Activated CD4-positive, alpha-beta T cell treated with anti-CD3 and anti-CD28 coated beads, Interleukin-2, amount 10 ng/mL, durations not matched to agents 7 days and 5 days (primary cell): Measurements from ENCODE around the gene HSPBP1. TPM values are rescaled to one million over a fixed set of nuclear protein-coding genes. Genes with fewer than 3 reads are reported as not detected.

Experiments used
- CTCF ChIA-PET: fragments of 350-600 bp; sonication (Branson Sonifier 250); formaldehyde crosslinking; loops from one replicate; lab custom pipeline; 2021; ENCODE audit warnings: antibody characterized with exemption; lab: Charles Lee
- POLR2A ChIA-PET: fragments of 350-600 bp; sonication (Branson Sonifier 250); formaldehyde crosslinking; loops from one replicate; lab custom pipeline; 2021; ENCODE audit warnings: antibody characterized with exemption; lab: Charles Lee
- DNase-seq: peaks from one replicate; pipeline ENCODE4 v3.0.0-alpha.2; 2020
- H3K27ac Mint-ChIP-seq: one replicate; pipeline ENCODE4 v1.8.0; 2021; ENCODE audit warnings: mild to moderate bottlenecking, moderate library complexity, mixed read lengths
- H3K27me3 Mint-ChIP-seq: one replicate; pipeline ENCODE4 v1.8.0; 2021; ENCODE audit warnings: mixed read lengths
- H3K36me3 Mint-ChIP-seq: one replicate; pipeline ENCODE4 v1.8.0; 2021; ENCODE audit warnings: low read depth, mixed read lengths
- H3K4me1 Mint-ChIP-seq: one replicate; pipeline ENCODE4 v1.8.0; 2021; ENCODE audit warnings: mixed read lengths
- H3K4me3 Mint-ChIP-seq: one replicate; pipeline ENCODE4 v1.8.0; 2021; ENCODE audit warnings: mild to moderate bottlenecking, moderate library complexity, mixed read lengths
- H3K9me3 Mint-ChIP-seq: one replicate; pipeline ENCODE4 v1.8.0; 2021; ENCODE audit warnings: mixed read lengths
- total RNA-seq, 2 experiments: library from RNA; stranded (reverse); gene quantifications; one replicate each; pipeline ENCODE4 v1.2.3, GENCODE V29; 2021

The HSPBP1 gene
- total RNA-seq, 2 experiments from 2014 or later, result 23.1 to 26.9 TPM

DNA sequence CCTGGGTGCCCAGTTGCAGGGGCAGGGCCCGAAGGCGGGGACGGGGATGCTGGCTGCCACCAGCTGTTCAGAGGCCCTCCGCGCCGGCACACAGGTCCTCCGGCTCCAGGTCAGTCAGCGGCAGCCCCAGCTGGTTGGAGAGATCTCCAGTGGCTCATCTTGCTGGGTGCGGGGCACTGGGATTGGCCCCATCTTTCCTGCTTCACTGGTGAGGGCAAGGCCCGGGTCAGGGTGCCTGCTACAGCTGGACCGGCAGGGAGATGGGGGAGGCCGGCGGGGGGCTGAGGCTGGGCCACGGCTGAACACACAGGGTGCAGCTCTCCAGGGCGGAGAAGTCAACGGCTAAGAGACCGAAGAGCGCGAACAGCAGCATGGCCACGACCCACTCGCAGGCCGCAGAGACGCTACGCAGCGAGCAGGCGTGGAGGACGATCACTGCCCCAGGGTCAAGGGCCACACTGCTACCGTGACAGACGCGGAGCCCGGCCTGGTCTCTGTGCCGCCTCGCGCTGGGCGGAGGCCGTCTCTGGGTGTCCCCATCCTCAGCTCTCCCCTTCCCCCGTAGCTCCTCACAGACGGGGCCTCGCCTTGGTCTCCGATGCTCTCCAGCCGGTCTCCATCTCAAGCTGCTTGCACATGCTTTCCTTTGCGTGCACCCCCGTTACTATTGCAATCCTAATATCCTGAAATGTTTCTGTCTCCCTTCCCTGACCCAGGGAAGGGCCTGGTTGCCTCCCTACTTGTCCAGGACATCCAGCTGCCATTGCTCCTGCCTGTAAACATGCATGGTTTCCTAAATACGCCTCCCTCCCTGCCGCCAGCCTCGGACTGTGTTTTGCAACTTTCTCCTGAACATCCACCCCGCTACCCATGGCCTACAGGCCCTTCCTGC is 33.0 kb upstream of the HSPBP1 start:
- Mint-ChIP-seq H3K4me1 (no peaks in the 10 kb centered on the region), H3K4me3 (no peak overlapping the region), H3K27ac (no peak overlapping the region), H3K27me3 (no peaks in the 10 kb centered on the region), H3K9me3 (no peaks in the 10 kb centered on the region), H3K36me3 (no peaks in the 10 kb centered on the region)
- ChIA-PET CTCF (interaction anchor here (1.1 kb wide), 1 partner anchor 11 kb away, joined by 3 read pairs; no protein-coding TSS in a partner anchor), POLR2A (no interaction called here)
- no peak for DNase-seq

GRCh38 chr19:55311797-55312196 is 31.9 kb upstream of the HSPBP1 start:
- H3K4me1 Mint-ChIP-seq, result no peaks in the 10 kb centered on the region
- H3K4me3 Mint-ChIP-seq, result no peak overlapping the region
- ChIA-PET POLR2A (no interaction called here), CTCF (interaction anchor here (1.2 kb wide), 1 partner anchor 56 kb away, joined by 3 read pairs; no protein-coding TSS in a partner anchor)
- peaks cover 3% of the 10 kb centered on the region for H3K36me3 Mint-ChIP-seq
- no peak overlapping the region for H3K27ac Mint-ChIP-seq
- H3K9me3 Mint-ChIP-seq, result no peaks in the 10 kb centered on the region
- no peak for DNase-seq
- no peaks in the 10 kb centered on the region for H3K27me3 Mint-ChIP-seq

- DNase-seq, result no peak
- H3K27me3 Mint-ChIP-seq, result no peaks in the 10 kb centered on the region
- CTCF ChIA-PET, result interaction anchor here (1.2 kb wide), 1 partner anchor 57 kb away, joined by 3 read pairs; no protein-coding TSS in a partner anchor
- POLR2A ChIA-PET, result no interaction called here
- H3K9me3 Mint-ChIP-seq, result no peaks in the 10 kb centered on the region
- H3K4me1 Mint-ChIP-seq, result no peaks in the 10 kb centered on the region
- peaks cover 3% of the 10 kb centered on the region for H3K36me3 Mint-ChIP-seq
- no peak overlapping the region for H3K27ac Mint-ChIP-seq
- H3K4me3 Mint-ChIP-seq, result no peak overlapping the region
Measured at GRCh38 chr19:55311397-55311796, 31.5 kb upstream of the HSPBP1 start.

GRCh38 chr19:55310498-55310897 is 30.6 kb upstream of the HSPBP1 start:
- Mint-ChIP-seq H3K9me3 (no peaks in the 10 kb centered on the region), H3K27ac (no peak overlapping the region), H3K4me1 (peaks cover 4% of the 10 kb centered on the region), H3K27me3 (no peaks in the 10 kb centered on the region), H3K4me3 (no peak overlapping the region), H3K36me3 (peaks cover 3% of the 10 kb centered on the region)
- POLR2A ChIA-PET, result no interaction called here
- CTCF ChIA-PET, result interaction anchor here (1.1 kb wide), 1 partner anchor 11 kb away, joined by 3 read pairs; no protein-coding TSS in a partner anchor
- DNase-seq, result no peak

- Mint-ChIP-seq H3K36me3 (peaks cover 3% of the 10 kb centered on the region), H3K4me3 (no peak overlapping the region), H3K27me3 (no peaks in the 10 kb centered on the region), H3K9me3 (no peaks in the 10 kb centered on the region), H3K27ac (no peak overlapping the region), H3K4me1 (peaks cover 6% of the 10 kb centered on the region)
- DNase-seq, result no peak
- POLR2A ChIA-PET, result no interaction called here
- CTCF ChIA-PET, result interaction anchor here (1.1 to 1.2 kb wide), 3 partner anchors 8 to 75 kb away, joined by 3 read pairs; partner anchors contain the start of gene TMEM238
Measured at GRCh38 chr19:55309448-55309847, 29.5 kb upstream of the HSPBP1 start.

DNA sequence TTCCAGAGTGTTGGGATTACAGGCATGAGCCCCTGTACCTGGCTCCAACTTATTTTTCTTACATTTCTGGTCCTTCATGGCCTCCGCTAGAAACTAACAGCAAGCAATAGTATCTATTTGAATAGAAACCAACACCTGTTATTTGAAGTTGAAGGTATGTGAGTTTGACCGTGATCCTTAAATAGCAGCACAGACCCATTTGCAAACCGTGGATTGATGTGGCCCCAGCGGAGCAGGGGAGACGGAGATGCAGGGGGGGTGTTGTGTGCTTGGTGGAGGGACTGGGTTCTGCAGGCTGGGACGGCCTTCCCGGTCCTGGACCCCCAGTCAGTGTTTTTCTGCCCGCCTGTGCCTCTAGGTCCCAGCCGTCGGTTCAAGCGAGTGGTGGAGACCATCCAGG is 28.4 kb upstream of the HSPBP1 start:
- Mint-ChIP-seq H3K4me3 (no peak overlapping the region), H3K4me1 (peaks cover 6% of the 10 kb centered on the region), H3K27me3 (no peaks in the 10 kb centered on the region), H3K27ac (no peak overlapping the region), H3K36me3 (peaks cover 3% of the 10 kb centered on the region), H3K9me3 (no peaks in the 10 kb centered on the region)
- POLR2A ChIA-PET, result no interaction called here
- DNase-seq, result no peak
- CTCF ChIA-PET, result interaction anchor here (0.6 to 1.5 kb wide), 2 partner anchors 31 to 346 kb away, joined by 3 read pairs; partner anchors contain the start of gene KMT5C

- ChIA-PET POLR2A (interaction anchor here (0.7 kb wide), 1 partner anchor 101 kb away, joined by 3 read pairs; the partner anchor contains the start of gene UBE2S), CTCF (interaction anchor here (0.5 to 2.8 kb wide), 4 partner anchors 11 to 51 kb away, joined by 3 to 9 read pairs (median 3); partner anchors contain the start of gene KMT5C)
- no peaks in the 10 kb centered on the region for H3K9me3 Mint-ChIP-seq
- peaks cover 10% of the 10 kb centered on the region for H3K4me1 Mint-ChIP-seq
- no peaks in the 10 kb centered on the region for H3K27me3 Mint-ChIP-seq
- peaks cover 3% of the 10 kb centered on the region for H3K36me3 Mint-ChIP-seq
- no peak for DNase-seq
- no peak overlapping the region for H3K4me3 Mint-ChIP-seq
- no peak overlapping the region for H3K27ac Mint-ChIP-seq
Measured at GRCh38 chr19:55306712-55307111, 26.8 kb upstream of the HSPBP1 start.

GRCh38 chr19:55305983-55306562 is 26.2 kb upstream of the HSPBP1 start:
- Mint-ChIP-seq H3K4me3 (no peak overlapping the region), H3K9me3 (no peaks in the 10 kb centered on the region), H3K4me1 (peaks cover 15% of the 10 kb centered on the region), H3K27me3 (no peaks in the 10 kb centered on the region), H3K27ac (no peak overlapping the region), H3K36me3 (peaks cover 3% of the 10 kb centered on the region)
- CTCF ChIA-PET, result interaction anchor here (0.5 to 2.8 kb wide), 3 partner anchors 12 to 25 kb away, joined by 3 to 9 read pairs (median 3); no protein-coding TSS in a partner anchor
- POLR2A ChIA-PET, result interaction anchor here (0.7 kb wide), 1 partner anchor 102 kb away, joined by 3 read pairs; the partner anchor contains the start of gene UBE2S
- no peak for DNase-seq

- CTCF ChIA-PET, result interaction anchor here (1.4 to 2.8 kb wide), 2 partner anchors 12 to 13 kb away, joined by 3 to 9 read pairs; no protein-coding TSS in a partner anchor
- Mint-ChIP-seq H3K36me3 (peaks cover 3% of the 10 kb centered on the region), H3K4me1 (peaks cover 15% of the 10 kb centered on the region), H3K9me3 (no peaks in the 10 kb centered on the region), H3K27ac (peak overlapping the region; percentile 55), H3K27me3 (no peaks in the 10 kb centered on the region), H3K4me3 (no peak overlapping the region)
- POLR2A ChIA-PET, result no interaction called here
- peak; percentile 63 for DNase-seq
Measured at GRCh38 chr19:55305491-55305890, 25.6 kb upstream of the HSPBP1 start.

DNA sequence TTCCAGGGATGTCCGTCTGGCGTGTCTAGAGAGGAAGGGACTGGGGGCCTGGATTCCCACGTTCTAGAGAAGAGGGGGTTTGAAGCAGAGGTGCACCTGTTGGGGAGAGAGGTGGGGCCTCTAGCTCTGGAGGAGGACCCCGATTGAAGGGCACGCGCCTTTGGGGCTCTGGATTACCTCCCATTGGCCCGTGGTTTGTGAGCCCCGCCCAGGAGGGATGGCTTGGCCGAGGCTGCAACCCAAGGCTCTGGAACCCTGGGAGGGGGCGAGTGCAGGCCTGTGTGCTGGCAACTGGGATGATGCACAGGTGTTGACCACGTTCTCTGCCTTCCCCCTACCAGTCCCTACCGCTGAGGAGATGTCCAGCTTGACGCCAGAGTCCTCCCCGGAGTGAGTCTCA is 25.1 kb upstream of the HSPBP1 start:
- no peaks in the 10 kb centered on the region for H3K27me3 Mint-ChIP-seq
- POLR2A ChIA-PET, result no interaction called here
- CTCF ChIA-PET, result interaction anchor here (1.4 to 2.8 kb wide), 2 partner anchors 13 kb away, joined by 3 to 9 read pairs; no protein-coding TSS in a partner anchor
- H3K9me3 Mint-ChIP-seq, result no peaks in the 10 kb centered on the region
- H3K27ac Mint-ChIP-seq, result no peak overlapping the region
- no peak for DNase-seq
- H3K4me3 Mint-ChIP-seq, result no peak overlapping the region
- peaks cover 3% of the 10 kb centered on the region for H3K36me3 Mint-ChIP-seq
- peaks cover 15% of the 10 kb centered on the region for H3K4me1 Mint-ChIP-seq

GRCh38 chr19:55304279-55304978 is 24.5 kb upstream of the HSPBP1 start:
- Mint-ChIP-seq H3K27ac (no peak overlapping the region), H3K4me3 (no peak overlapping the region), H3K36me3 (peaks cover 3% of the 10 kb centered on the region), H3K9me3 (no peaks in the 10 kb centered on the region), H3K27me3 (no peaks in the 10 kb centered on the region), H3K4me1 (peaks cover 15% of the 10 kb centered on the region)
- ChIA-PET POLR2A (no interaction called here), CTCF (no interaction called here)
- peak; percentile 39 for DNase-seq

DNA sequence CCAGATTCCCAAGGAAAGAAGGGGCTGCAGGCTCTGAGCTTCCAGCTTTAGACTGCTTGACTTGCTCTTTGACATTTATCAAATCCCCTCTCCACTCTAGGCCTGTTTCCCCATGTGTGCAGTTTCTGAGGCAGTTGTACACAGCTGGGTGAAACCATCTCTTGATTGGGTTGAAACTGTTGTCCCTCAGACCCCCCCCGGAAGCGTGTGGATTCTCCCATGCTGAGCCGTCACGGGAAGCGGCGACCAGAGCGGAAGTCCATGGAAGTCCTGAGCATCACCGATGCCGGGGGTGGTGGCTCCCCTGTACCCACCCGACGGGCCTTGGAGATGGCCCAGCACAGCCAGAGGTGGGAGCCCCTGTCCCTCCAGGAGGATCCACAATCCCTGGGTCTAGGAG is 23.6 kb upstream of the HSPBP1 start:
- no peak for DNase-seq
- H3K4me1 Mint-ChIP-seq, result peaks cover 15% of the 10 kb centered on the region
- CTCF ChIA-PET, result interaction anchor here (1.4 to 3.1 kb wide), 2 partner anchors 11 to 80 kb away, joined by 5 to 28 read pairs; partner anchors contain the start of gene TMEM238
- no peak overlapping the region for H3K4me3 Mint-ChIP-seq
- peaks cover 3% of the 10 kb centered on the region for H3K27me3 Mint-ChIP-seq
- H3K36me3 Mint-ChIP-seq, result peaks cover 3% of the 10 kb centered on the region
- POLR2A ChIA-PET, result no interaction called here
- H3K9me3 Mint-ChIP-seq, result no peaks in the 10 kb centered on the region
- no peak overlapping the region for H3K27ac Mint-ChIP-seq
